ENCODE measurements around the gene CCDC146.
"Not testable (repeated sequence)": the region's sequence is repeated elsewhere in the genome, so short reads cannot be mapped to it uniquely, and the experiment has no call there.

CCDC146 gene
- 1.2 to 19.3 (median 15.7) reads per million in 3 experiments for total RNA-seq

DNA sequence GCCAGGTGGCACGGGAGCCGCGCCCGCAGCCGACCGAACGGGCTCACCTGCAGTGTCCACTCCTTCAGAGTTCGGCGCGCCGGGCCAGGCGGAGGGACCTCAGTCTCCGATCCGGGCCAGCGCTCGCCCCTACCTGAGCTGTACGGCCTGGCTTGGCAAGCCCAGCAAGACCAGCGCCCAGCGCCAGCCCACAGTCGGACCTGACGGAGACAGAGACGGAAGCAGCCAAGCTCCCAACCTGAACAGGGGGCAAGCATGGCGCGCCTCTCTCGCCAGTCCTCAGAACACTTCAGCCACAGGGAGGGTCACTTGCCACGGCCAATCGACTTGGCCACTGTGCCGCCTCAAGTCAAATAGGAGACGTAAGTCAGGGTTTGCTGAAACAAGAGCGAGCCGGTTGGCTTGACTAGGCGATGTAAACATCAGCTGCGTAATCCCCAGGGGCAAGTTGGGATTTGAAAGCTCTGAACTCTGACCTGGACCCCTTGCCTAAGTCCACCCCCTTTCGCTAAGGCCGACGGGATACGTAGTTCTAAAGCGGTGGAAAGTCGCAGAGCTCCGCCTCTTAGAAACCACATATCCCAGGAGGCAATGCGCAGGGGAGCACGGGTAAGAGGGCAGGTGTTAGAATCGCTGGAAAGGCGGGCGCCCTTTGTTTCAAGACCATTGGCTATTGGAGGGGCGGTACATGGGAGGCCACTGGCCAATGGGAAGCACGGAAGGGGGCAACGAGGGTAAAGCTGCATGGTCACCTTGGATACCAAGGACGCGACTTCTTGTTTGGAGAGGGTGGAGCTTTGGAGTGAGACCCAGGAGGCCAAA, at the start of gene CCDC146:
Gene CCDC146, plus strand, starts transcription at position 756 of the 822 bp plus-strand sequence. CDS start 45,054 bp downstream, outside the sequence.
- peak; percentile 96 for DNase-seq

DNA sequence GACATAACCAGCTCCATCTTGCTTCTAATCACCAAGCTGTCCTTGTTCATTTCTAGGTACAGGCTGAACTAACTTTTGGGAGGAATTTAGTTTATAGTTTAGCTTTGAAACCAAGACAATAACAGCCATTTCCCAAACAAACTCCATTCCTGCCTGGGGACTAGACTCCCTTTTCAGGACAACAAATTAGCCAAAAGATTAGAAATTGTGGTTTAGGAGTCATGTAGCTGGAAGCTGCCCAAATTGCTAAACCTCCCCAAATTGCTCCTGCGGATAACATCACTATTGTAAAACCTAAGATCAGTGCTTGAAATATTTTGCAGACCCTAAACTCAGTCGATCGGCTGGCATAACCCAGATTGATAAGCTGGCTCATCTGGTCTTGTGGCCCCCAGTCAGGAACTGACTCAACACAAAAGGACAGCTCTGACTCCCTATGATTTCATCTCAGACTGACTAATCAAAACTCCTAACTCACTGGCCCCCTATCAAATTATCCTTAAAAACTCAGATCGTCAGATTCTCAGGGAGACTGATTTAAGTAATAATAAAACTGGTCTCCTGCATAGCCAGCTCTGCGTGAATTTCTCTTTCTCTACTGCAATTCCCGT, 47.5 kb upstream of the CCDC146 start:
- not testable (repeated sequence) for DNase-seq

- DNase-seq = not testable (repeated sequence)
Observed at GRCh38 chr7:77077060-77077459, 45.4 kb upstream of the CCDC146 start.

DNA sequence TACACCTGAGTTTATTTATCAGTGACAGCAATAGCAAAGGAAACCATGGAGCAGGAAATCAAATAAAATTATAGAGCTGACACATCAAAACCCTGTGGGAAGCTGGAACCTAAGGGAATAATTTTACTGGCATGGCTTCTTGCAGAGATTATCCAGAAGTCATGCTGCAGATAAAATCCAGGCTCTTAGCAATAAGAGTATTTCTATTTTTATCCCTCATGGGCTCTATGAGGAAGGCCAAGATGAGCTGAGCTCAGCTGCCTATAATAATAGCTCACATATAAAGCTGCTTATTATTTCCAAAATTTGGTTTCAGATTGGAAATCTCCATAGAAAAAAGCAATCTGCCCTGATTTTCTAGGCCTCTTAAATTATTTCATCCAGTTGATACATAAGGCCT, 43.3 kb upstream of the CCDC146 start:
- not testable (repeated sequence) for DNase-seq

DNA sequence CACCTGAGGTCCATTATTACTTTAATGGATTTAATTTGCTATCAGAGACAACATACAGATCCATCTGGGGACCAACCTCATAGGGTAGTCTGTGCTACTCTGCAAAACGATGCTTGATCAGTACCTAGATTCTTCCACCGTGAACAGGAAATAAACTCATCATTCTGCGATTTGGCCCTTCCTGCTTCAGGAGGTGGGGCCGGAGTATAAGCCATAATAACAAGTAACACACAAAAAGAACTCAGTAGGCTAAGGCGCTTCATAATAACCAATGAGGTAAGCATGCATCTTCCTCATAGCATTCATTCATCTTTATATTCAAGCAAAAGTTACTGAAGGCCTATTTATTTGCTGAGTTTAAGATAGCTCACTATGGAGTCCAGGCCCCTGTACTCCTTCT, 42.8 kb upstream of the CCDC146 start:
- not testable (repeated sequence) for DNase-seq

GRCh38 chr7:77080236-77080635, 42.2 kb upstream of the CCDC146 start:
- not testable (repeated sequence) for DNase-seq

DNA sequence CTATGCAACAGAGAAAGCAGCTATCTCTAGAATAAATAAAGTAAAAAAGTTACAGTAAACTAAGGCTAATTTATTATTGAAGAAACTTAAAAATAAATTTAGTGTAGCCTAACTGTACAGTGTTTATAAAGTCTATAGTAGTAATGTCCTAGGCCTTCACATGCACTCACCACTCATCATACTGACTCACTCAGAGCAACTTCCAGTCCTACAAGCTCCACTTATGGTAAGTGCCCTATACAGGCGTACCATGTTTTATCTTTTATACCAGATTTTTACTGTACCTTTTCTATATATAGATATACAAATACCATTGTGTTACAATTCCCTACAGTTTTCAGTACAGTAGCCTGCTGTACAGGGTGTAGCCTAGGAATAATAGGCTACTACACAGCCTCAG, 40.2 kb upstream of the CCDC146 start:
- not testable (repeated sequence) for DNase-seq

- not testable (repeated sequence) for DNase-seq
Observed at GRCh38 chr7:77092301-77092700, 30.1 kb upstream of the CCDC146 start.

DNA sequence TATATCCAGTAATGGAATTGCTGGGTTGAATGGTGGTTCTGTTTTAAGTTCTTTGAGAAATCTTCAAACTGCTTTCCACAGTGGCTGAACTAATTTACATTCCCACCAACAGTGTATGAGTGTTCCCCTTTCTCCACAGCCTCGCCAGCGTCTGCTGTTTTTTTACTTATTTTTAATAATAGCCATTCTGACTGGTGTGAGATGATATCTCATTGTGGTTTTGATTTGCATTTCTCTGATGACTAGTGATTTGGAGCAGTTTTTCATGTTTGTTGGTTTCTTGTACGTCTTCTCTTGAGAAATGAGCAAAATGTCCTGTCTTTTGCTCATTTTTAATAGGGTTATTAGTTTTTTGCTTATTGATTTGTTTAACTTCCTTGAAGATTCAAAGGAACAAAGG, 21.9 kb upstream of the CCDC146 start:
- not testable (repeated sequence) for DNase-seq

DNA sequence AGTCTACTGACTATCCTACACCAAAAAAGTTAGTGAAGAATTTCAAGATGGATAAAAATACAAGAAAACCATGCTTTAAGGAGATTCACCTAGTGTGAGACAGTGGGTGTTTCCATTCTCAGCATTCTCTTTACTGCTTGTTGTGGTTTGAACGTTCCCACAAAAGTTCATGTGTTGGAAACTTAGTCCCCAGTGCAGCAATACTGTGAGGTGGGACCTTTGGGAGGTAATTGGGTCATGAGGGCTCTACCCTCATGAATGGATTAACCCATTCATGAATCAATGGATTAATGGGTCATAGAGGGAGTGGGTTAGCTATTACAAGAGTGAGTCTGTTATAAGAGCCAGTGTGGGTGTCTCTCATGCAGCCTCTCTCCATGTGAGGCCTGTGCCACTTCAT, 21.2 kb upstream of the CCDC146 start:
- not testable (repeated sequence) for DNase-seq

- DNase-seq = not testable (repeated sequence)
Observed at GRCh38 chr7:77102671-77103070, 19.7 kb upstream of the CCDC146 start.

GRCh38 chr7:77105904-77106303, 16.5 kb upstream of the CCDC146 start:
- not testable (repeated sequence) for DNase-seq

- not testable (repeated sequence) for DNase-seq
Observed at GRCh38 chr7:77107659-77108058, 14.8 kb upstream of the CCDC146 start.

- not testable (repeated sequence) for DNase-seq
Observed at GRCh38 chr7:77108362-77108761, 14.1 kb upstream of the CCDC146 start.

DNA sequence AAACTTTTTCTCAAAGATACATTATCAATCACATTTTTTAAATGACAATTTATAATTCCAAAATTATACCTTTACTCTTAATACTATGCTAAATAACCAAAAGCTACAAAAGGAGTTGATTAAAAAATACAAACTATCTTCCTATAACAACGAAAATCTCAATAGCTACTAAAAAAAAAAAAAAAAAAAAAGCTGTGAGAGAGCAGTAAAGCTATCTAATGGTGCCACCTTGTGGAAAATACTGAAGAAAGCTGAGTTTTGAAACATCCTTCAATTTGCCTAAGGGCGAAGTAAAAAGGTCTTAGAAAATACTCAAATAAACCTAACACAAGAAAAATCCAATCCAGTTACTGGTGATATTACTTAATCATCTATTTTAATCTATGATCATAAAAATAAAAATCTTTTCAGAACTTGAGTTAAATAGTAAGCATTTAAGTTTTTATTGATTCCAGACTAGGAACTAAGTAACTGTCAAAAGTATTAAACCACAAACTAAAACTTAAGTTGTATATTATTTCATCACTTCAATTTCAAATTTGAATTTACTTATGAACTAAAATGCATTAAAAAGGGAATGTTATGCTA, 9.6 kb upstream of the CCDC146 start:
- DNase-seq = peak; percentile 12

DNA sequence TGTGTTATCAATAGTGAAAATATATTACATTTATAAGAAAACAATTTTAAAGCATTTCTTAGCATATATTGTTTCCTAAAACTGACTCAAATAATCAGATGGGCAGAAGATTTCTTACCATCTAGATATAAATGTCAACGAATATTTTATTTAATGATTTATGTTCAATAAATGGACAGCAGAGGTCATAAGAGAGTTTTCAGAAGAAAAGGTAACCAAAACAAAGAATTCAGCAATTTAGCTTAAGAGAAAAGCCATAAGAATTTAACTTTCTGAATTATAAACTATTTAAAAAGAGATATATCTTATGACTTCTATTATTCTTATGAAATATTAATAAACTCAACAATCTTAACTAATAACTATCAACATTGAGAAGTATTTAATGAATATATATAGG, 3.1 kb downstream of the CCDC146 start:
- DNase-seq = peak; percentile 8

GRCh38 chr7:77127009-77127408, 4.6 kb downstream of the CCDC146 start:
- DNase-seq = not testable (repeated sequence)

DNA sequence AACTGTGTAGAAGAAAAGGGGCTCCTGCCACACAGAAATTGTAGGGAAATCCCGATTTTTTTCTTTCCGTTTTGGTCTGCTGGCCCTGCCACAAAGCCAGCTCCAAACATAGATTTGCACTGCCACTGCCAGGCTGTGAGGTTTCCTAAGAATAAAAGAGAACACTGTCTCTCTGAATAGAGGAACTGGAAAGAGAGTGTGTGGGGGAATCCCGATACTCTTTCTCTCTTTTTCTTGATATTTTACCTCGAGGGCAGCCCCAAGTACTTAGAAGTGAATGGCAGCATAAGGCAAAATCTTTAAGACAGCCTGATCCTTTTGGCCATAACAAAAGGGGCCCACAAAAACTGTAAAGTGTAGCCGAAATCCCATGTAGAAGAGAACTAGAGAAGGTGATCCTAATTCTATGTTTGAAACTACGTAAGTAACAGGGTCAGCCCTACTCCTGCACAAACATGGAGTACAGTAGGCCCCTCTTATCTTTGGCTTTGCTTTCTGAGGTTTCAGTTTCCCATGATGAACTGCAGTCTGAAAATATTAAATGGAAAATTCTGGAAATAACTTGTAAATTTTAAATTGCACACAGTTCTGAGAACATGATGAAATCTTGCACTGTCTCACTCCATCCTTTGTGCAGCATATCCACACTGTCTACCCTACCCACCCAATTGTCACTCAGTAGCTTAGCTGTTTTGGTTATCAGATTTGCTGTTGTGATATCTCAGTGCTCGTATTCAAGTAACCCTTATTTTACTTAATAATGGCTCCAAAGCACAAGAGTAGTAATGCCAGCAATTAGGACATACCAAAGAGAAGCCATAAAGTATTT, 6.4 kb downstream of the CCDC146 start:
- DNase-seq = not testable (repeated sequence)

- not testable (repeated sequence) for DNase-seq
Observed at GRCh38 chr7:77131781-77132180, 9.4 kb downstream of the CCDC146 start.

DNA sequence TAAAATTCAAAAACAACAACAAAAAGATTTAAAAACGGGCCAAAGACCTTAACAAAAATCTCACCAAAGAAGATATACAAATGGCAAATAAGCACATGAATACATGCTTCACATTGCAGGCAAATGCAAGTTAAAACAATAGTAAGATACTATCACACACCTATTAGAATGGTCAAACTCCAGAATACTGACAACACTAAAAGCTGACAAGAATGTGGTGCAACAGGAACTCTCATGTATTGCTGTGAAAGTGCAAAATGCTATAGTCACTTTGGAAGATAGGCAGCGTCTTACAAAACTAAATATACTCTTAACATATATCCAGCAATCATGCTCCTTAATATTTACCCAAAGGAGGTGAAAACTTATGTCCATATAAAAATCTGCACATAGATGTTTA, 16.3 kb downstream of the CCDC146 start:
- not testable (repeated sequence) for DNase-seq

DNA sequence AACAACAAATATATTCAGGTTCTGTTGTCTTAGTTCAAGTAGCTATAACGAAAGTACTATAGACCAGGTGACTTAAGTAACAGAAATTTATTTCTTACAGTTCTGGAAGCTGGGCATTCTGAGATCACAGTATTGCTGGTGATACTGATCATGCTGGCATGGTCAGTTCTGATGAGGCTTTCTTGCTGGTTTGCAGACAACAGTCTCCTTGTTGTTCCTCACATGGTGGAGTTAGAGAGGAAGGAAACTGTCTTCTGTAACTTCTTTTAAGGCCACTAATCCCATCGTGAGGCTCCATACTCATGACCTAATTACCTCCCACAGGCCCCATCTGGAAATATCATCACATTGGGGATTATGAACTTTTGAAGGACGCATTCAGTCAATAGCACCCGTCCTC, 17.9 kb downstream of the CCDC146 start:
- not testable (repeated sequence) for DNase-seq

GRCh38 chr7:77152232-77152631, 29.8 kb downstream of the CCDC146 start:
- not testable (repeated sequence) for DNase-seq

All from central memory CD4-positive, alpha-beta T cell (primary cell).